ENCODE results near the gene RNF17.
"Not testable (repeated sequence)": the region's sequence is repeated elsewhere in the genome, so short reads cannot be mapped to it uniquely, and the experiment has no call there.

The RNF17 gene

DNA sequence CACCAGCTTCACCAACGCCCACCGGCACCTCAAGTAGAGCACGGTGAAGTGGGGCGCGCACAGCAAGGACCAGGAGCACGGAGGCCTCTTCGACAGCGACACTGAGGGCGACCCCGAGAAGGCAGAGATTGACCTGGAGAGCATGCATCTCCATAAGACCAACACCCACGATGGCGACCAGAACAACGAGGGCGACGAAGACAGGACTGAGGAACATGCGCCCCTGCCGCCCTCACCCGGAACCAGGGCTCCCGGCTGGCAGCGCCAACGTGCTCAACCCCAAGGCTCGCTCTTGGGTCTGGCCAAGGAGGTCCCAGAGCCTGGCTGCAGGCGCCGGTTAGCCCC is 18.5 kb upstream of the RNF17 start:
- DNase-seq (ENCODE audit: low read depth), result no peak

DNA sequence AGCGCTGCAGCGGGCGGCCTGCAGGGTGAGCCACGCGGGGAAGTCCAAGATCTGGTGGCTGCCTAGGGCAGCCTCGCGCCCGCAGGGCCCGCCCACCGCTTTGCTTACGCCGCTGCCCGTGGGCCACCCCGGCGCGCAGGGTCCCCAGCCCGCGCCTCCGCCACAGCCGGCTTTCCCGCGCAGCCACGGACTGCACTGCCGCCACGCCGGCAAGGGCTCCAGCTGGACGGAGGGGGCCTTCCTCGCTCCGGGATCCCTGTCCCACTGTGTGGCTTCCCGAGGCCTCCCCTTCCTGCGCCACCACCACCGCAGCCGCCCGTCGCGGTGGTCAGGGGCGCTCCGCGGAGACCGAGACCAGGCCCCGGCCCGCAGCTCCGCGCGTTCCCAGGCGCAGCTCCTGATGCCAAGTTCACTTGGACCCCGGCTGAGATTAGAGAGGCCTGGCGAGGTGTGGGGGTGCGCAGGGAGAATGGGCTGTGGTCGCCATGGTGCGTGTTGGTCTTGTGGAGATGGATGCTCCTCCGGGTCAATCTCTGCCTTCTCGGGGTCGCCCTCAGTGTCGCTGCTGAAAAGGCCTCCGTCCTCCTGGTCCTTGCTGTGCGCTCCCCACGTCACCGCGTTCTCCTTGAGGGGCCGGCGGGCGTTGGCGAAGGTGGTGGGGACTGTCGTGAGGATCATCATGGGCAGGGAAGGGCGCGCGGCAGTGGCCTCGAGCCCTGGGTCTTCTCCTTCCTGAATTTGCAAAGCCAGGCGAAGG is 17.9 kb upstream of the RNF17 start:
- no peak for DNase-seq (ENCODE audit: low read depth)

GRCh38 chr13:24746618-24747247 is 17.2 kb upstream of the RNF17 start:
- no peak for DNase-seq (ENCODE audit: low read depth)

DNA sequence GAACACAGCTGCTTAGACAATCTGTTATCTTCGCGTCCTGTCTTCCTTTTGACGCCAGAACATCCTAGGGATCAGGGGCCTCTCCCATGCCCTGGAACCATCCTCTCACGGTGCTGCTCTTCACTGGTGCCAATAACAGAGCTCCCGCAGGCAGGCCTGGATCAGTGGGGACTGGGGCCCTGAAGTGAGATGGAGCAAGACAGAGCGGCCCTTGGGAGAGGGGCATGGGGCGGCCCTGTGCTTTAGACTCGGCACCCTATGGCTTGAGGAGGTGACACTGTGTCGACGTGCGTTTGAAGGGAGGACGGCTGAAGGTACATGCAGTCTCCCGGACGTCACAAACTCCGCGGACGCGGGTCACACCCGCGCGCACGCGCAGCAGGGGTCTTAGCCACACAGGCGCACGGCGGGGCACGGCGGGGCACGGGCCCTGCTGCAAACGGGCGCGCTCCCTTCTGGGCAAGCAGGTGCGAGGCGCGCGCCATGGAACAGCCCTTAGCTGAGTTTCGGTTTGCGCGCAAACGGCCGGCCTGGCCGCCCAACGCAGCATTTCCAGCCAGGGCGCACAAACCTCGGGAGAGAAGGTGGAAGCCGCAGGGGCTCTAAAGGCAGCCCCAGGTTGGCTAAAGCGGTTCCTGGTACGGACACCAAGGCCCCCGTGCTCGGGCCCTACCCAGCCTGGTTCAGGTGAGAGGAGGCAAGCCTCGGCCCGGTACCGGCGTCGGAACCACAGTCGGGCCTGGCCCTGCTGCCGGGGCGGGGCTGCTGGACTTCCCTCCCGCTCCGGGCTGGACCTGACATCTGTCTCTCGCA is 16.5 kb upstream of the RNF17 start:
- DNase-seq (ENCODE audit: low read depth), result no peak

GRCh38 chr13:24748061-24748400 is 15.9 kb upstream of the RNF17 start:
- DNase-seq (ENCODE audit: low read depth), result no peak

DNA sequence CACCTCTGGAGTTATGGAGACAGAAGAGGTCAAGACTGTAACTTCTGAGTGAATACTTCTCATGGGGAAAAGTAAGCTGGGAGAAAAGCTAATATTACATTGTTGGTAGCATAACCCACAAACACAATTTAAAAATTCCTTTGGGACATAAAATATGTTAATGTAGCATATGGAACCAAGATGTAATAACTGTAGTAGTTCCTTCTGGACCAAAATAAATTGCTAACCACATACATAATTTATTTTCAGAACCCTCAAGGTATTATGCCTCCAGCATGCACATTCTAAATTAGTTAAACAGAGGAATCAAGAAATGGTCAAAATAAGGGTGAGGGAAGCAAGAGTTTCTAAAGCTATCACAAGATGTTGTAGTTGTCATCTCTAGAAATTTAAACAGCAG is 4.8 kb upstream of the RNF17 start:
- no peak for DNase-seq (ENCODE audit: low read depth)

DNA sequence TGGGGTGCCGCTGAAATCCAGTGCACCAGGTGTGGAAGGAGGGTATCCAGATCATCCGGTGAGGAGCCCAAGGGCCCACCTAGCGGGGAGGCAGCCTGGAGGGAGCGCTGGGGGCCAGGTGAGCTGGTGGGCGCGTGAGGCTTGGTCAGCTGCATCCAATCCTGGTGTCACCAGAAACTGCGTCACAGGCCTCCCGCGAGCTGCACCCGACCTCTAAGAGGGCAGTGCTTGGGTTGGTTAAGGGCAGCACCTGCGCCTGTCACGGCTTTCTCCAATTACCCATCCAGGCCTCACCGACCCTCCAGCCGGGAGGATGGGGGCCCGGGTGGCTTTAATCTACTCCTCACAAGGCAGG is 284 bp downstream of the RNF17 start:
- no peak for DNase-seq (ENCODE audit: low read depth)

DNA sequence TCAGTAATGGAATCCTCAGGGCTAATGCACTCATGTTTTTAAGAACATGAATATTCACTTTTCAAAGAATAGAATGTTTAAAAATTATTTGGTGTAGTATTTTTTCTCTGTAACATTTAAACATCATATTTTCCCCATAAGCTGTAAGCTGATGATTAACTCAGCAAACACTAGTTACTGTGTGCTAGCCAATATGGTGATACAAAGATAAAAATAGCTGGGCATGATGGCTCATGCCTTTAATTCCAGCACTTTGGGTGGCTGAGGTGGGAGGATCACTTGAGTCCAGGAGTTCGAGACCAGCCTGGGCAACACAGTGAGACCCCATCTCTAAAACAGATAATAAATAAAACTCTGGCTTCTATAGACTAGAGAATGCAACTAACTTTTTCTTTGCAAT is 13.2 kb downstream of the RNF17 start:
- no peak for DNase-seq (ENCODE audit: low read depth)

DNA sequence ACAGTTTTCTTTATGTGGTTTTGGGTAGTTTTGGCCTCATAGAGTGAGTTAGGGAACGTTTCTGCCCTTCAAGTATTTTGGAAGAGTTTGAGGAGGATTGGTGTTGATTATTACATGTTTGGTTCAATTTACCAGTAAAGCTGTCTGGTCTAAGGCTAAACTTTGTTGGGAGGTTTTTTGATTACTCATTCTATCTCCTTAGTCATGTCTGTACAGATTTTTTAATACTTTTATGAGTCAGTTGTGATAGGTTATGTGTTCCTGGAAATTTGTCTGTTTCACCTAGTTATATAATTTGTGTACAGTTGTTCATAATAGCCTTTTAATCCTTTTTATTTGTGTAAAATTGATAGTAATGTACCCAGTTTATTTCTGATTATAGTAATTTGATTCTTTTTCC is 20.4 kb downstream of the RNF17 start:
- DNase-seq (ENCODE audit: low read depth), result no peak

DNA sequence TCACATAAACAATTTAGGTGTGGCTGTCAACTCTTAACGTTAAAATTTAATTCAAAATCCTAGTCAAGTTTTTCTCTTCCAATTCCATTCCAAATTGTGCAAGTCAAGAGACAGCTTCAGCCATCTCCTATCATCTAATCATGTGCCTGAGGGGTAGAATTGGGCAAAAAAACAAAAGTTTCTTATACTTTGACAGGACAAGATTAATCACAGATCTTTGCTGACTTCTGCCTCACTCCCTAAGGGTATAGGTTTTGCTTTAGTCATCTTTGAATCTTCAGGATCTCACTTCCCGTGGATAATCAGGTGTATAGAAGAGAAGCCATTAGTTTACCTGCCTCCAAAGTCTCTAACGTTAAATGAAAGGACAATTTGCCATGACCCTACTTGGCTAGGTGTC is 24.6 kb downstream of the RNF17 start:
- no peak for DNase-seq (ENCODE audit: low read depth)

- no peak for DNase-seq (ENCODE audit: low read depth)
These were observed 38.1 kb downstream of the RNF17 start for GRCh38 chr13:24802074-24802473.

DNA sequence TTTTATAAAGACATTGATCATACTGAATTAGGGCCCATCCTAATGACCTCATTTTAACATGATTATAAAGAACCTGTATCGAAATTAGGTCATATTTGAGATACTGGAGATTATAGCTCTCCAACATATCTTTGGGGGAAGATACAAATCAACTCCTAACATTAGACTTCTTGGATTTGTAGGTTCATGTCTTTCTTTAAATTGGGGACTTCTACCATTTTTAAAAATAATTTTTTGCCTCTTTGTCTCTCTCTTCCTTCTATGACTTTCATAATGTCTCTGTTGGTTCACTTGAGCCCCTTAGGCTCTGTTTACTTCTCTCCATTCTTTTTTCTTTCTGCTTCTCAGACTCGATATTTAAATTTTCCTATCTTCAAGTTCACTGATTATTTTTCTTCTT is 57.2 kb downstream of the RNF17 start:
- no peak for DNase-seq (ENCODE audit: low read depth)

DNA sequence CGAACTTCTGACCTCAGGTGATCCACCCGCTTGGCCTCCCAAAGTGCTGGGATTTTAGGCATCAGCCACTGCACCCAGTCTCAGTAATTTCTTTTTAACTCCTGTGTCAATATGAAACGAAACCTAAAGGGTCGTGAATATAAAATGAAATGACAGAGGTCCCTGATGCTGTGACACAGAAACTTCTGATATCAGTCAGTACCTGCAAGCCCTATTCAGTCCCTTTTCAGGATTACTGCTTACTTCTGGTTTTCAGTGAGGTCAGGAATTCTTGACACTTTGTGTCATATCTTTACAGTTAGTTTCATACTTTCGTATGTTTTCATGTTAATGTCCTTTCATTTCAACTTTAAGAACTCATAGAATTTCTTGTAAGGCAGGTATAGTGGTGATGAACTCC is 58.7 kb downstream of the RNF17 start:
- no peak for DNase-seq (ENCODE audit: low read depth)

- DNase-seq (ENCODE audit: low read depth), result not testable (repeated sequence)
These were observed 59.2 kb downstream of the RNF17 start for GRCh38 chr13:24823122-24823710.

DNA sequence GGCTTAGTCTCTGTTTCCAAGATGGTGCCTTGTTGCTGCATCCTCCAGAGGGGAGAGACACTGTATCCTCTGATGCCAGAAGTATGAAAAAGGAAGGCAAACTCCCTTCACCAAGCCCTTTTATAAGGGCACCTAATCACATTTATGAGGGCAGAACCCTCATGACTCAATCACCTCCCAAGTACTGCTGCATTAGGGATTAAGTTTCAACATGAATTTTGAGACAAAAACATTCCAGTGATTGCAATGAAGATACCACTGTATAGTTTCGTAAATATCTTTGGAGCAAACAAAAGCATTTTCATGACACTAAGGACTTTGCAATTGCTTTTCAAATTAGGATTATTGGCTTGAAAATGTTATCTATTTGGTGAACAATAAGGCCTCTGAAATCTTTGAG is 63.8 kb downstream of the RNF17 start:
- DNase-seq (ENCODE audit: low read depth), result no peak

- no peak for DNase-seq (ENCODE audit: low read depth)
These were observed 71.0 kb downstream of the RNF17 start for GRCh38 chr13:24834902-24835510.

DNA sequence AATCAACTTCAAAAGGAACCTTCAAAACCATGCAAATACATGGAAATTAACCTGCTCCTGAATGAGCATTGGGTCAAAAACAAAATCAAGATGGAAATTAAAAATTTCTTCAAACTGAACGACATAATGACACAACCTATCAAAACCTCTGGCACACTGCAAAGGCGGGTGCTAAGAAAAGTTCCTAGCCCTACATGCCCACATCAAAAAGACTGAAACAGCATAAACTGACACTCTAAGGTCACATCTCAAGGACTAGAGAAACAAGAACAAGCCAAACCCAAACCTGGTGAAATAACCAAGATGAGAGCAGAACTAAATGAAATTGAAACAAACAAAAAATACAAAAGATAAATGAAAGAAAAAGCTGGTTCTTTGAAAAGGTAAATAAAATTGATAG is 73.6 kb downstream of the RNF17 start:
- DNase-seq (ENCODE audit: low read depth), result not testable (repeated sequence)

DNA sequence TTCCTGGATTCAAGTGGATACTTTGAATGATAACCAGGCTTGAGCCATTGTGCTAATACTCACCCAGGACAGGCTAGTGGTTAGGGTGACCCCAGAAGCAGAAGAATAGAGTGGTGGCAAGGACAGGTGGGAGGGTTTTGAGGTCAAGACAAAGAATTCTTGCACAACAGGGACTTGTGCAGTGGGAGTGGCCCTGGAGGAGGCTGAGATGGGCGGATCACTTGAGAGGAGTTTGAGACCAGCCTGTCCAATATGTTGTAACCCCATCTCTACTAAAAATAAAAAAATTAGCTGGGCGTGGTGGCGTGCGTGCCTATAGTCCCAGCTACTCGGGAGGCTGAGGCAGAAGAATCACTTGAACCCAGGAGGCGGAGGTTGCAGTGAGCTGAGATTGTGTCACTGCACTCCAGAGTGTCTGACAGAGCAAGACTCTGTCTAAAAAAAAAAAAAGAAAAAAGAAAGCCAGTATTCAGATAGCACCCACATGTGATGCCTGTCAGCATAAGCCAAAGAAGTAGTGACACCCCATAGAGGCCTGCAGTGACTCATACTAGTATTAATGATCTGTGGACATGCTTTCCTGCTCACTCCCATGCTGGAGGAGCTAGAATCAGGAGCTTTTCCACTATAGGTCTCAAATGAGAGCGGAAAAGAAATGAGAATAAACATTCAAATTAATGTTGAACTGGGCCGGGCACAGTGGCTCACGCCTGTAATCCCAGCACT is 78.7 kb downstream of the RNF17 start:
- no peak for DNase-seq (ENCODE audit: low read depth)

- DNase-seq (ENCODE audit: low read depth), result no peak
These were observed 87.6 kb downstream of the RNF17 start for GRCh38 chr13:24851546-24851945.

- no peak for DNase-seq (ENCODE audit: low read depth)
These were observed 90.3 kb downstream of the RNF17 start for GRCh38 chr13:24854311-24854710.

DNA sequence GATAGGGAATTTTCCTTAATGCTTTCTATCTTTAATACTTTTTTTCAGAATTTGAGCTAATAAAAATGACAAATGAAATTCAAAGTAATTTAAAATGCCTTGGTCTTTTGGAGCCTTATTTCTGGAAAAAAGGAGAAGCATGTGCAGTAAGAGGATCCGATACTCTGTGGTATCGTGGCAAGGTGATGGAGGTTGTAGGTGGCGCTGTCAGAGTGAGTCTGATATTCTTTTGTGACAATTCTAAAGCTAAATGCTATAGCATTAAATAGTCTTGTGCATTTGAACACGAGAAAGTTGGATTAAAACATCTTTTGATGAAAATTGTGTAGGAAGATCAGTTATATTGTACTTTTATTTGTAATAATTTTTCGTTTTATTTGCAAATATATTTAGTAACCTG is 95.0 kb downstream of the RNF17 start:
- no peak for DNase-seq (ENCODE audit: low read depth)

- DNase-seq (ENCODE audit: low read depth), result no peak
These were observed 96.8 kb downstream of the RNF17 start for GRCh38 chr13:24860770-24861169.
